Endometrium (tissue), 2 donors: ENCODE measurements around the gene FN1.

Experiments used
- FAIRE-seq: peaks from 2 replicates; lab custom pipeline; 2012; peaks lifted over from hg19 to GRCh38; lab: Jason Lieb, UNC
- donor health status: control.
- donor health status: control.

The FN1 gene

DNA sequence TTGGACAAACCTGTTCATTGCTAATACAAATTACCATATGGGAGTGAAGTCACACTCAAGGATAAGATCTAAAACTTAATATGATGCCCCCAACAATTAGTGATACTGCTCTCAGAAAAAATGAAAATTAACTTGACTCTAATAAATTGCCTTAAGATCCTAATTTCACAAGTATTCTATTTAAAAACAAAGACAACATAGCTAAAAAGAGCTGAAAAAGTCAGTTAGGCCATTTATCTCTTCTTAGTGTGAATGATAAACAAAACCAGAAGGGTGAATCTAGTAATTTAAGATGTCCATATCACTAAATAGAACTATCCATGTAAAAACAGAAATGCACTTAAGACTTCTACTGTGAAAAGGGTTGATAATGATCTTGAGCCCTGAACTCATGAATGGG lies 53.4 kb downstream of the FN1 start:
- FAIRE-seq = no peak

DNA sequence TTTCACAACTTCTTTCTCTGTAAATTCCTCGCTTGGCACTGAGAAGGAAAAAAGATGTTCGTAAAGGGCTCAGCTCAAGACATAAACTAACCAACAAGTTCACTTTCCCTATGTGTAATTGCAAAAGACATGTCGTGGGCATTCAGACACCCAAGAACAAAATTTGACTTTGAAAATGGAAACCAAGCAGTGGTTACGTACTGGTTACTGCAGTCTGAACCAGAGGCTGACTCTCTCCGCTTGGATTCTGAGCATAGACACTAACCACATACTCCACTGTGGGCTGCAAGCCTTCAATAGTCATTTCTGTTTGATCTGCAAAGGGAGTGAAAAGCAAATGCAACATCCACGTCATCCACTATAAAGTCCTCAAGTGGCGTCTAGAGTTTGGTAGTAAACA lies 53.9 kb downstream of the FN1 start:
- no peak for FAIRE-seq

DNA sequence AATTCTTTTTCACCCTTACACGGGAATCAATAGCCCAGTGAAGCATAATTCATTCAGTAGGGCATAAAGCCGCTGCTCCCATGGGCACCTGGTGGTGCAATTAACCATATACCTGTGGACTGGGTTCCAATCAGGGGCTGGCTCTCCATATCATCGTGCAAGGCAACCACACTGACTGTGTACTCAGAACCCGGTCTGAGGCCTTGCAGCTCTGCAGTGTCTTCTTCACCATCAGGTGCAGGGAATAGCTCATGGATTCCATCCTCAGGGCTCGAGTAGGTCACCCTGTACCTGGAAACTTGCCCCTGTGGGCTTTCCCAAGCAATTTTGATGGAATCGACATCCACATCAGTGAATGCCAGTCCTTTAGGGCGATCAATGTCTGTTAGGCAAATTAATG lies 55.2 kb downstream of the FN1 start:
- no peak for FAIRE-seq

DNA sequence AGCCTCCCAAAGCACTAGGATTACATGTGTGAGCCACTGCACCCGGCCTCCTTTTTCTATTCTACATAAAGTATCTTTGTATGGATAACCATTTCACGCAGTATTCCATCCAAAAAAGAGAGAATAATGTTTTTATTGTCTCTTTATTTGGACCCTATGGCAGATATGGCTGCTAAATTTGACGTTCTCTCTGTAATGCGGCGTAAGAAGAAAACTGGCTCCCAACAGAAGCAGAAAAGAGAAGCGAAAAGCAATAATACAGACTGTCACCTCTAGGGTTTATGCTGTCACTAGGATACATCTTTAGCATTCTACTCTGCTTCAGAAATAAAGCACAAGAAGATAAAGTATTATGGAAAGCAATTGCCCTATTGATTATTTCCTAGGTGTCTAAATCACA lies 55.9 kb downstream of the FN1 start:
- FAIRE-seq = no peak

DNA sequence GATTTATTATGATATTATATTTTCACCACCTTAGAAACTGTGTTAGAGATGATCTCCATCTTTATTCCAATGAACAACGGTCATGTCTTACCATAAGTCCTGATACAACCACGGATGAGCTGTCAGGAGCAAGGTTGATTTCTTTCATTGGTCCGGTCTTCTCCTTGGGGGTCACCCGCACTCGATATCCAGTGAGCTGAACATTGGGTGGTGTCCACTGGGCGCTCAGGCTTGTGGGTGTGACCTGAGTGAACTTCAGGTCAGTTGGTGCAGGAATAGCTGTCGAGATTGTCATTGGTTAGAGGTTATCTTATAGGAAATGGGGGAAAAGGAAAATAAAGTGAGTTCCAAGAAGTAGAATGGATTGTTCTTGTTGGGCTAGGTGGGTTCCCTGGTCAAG lies 56.8 kb downstream of the FN1 start:
- FAIRE-seq = no peak

DNA sequence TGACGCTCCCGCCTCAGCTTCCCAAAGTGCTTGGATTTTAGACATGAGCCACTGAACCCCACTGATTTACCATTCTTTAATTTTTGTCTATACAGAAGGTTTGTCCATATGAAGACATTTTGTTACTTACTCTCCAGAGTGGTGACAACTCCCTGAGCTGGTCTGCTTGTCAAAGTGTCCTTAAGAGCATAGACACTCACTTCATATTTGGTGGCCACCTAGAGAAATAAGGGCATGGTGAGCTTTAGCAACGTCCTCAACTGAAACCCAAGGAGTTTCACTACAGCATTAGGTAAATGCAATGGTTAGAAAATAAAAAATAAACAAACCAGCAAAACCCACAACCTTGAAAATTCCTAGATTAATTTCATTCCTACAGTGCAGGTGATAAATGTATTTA lies 57.8 kb downstream of the FN1 start:
- FAIRE-seq = no peak

DNA sequence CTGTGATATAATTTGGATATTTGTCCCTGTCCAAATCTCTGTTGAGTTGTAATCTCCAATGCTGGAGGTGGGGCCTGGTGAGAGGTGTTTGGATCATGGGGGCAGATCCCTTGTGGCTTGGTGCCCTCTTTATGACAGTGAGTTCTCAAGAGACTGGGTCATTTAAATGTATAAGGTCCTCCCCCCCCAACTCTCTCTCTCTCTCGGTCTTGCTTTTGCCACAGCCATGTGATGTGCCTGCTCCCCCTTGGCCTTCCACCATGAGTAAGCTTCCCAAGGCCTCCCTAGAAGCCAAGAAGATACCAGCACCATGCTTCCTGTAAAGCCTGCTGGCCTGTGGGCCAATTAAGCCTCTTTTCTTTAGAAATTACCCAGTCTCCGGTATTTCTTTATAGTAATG lies 58.6 kb downstream of the FN1 start:
- no peak for FAIRE-seq

DNA sequence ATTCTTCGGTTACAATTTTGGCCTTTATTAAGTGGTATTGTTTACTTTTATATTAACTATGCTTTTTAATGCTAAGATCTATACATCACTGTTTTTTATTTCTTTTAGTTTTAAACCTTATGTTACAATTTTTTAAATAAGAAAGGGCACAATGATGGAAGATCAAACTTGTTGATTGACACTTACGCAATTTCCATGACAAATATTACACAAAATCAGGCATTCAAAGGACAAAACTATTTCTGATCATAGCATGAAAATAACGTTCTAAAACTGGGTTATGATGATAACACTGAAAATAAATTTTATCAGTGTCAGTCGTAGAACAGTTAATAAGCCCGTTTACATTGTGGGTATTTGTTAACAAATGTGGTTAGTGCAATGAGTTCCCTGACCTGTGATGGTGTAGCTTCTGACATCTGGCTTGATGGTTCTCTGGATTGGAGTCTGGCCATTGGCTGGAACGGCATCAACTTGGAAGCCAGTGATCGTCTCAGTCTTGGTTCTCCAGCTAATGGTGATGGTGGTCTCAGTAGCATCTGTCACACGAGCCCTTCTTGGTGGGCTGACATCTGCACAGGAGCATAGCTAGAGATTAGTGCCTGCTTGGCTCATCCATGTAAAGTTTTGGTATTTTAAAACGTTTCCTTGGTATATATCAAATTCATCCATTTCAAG lies 59.6 kb downstream of the FN1 start:
- FAIRE-seq = no peak

DNA sequence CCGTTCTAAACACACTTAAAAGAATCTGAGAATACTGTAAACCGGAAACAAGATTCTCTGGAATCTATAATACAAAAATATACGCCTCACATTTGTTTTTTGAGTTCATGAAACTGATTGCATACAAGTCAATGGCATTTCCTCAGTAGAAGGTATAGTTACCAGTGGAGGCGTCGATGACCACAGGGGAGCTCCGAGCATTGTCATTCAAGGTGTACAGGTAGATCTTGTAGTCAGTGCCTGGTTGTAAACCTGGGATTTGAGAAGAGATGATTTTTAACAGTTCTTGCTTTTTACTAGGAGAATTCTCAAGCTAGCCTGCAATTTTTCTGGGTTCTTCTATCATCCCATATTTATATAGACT lies 60.4 kb downstream of the FN1 start:
- FAIRE-seq = no peak

DNA sequence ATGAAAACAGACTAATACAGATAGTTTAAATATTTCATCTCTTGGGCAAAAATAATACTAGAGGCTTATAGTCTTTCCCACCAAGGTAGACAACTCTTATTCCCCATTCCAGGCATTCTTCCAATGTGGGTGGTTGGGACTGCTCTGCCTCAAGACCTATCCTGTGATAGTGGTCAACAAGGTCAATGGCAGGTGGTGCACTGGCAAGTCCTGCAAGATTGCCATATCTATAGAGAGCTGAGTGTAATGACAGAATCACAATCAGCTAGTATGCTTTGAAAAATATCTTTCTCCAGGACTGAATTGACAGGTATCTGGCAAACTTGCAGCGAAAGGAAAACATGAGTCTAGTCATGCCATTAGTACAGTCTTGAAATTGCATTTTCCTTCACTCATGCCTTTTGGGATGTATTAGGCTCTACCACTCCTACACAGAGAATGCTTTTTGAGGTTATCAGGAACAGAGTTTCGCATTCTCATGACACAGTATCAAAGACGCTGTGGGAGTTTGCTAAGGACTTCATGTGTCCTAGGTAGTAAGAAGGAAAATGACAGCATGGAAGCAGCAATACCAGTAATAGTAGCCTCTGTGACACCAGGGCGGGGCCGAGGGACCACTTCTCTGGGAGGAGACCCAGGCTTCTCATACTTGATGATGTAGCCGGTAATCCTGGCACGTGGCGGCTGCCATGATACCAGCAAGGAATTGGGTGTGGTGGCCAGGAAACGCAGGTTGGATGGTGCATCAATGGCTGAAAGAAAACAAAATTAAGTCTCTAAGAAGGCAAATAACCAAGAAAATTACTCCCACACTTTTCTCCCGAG lies 61.0 kb downstream of the FN1 start:
- FAIRE-seq = no peak

DNA sequence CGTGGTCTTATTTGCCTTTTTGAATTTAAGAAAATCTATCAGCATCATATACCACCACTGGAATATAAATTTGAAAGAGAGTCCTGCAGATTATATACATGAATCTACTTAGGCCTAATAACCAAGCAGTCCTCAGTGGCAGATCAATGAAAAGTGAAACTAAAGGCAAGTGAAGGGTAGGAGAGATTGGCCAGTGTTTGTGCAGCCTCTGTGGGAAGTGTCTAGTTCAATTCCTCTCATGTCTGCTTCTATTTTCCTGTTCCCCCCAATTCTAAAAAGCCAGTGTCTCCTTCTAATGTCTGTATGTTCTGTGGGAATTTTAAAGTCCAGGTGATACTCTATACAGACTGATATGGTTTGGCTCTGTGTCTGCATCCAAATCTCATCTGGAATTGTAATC lies 61.9 kb downstream of the FN1 start:
- FAIRE-seq = no peak

DNA sequence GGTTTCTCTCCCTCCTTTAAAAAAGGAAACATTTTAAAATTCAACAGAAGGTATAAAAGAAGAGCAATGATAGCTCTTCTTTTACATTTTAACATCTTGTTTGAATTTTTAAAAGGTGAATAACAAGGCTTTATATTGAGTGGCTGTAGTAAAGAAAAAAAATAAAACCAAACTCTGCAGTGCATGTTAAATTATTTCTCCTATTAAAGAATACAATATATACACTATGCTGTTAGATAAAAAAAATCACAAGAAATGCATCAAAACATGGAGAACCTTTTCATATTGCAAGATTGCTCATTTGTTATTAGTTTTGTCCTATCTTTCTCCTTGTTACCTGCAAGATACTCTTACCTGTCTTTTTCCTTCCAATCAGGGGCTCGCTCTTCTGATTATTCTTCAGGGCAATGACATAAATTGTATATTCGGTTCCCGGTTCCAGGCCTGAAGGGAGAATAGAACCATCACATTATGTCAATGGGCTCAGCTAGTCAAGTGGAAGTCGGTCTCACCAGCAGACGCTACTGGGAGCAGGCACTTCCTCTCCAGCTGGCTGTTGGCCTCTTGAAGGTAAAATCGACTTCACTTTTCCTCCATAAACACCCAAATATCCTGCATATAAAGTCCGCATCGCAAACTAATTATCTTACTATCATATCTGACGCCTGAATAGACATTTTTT lies 62.8 kb downstream of the FN1 start:
- FAIRE-seq = no peak

DNA sequence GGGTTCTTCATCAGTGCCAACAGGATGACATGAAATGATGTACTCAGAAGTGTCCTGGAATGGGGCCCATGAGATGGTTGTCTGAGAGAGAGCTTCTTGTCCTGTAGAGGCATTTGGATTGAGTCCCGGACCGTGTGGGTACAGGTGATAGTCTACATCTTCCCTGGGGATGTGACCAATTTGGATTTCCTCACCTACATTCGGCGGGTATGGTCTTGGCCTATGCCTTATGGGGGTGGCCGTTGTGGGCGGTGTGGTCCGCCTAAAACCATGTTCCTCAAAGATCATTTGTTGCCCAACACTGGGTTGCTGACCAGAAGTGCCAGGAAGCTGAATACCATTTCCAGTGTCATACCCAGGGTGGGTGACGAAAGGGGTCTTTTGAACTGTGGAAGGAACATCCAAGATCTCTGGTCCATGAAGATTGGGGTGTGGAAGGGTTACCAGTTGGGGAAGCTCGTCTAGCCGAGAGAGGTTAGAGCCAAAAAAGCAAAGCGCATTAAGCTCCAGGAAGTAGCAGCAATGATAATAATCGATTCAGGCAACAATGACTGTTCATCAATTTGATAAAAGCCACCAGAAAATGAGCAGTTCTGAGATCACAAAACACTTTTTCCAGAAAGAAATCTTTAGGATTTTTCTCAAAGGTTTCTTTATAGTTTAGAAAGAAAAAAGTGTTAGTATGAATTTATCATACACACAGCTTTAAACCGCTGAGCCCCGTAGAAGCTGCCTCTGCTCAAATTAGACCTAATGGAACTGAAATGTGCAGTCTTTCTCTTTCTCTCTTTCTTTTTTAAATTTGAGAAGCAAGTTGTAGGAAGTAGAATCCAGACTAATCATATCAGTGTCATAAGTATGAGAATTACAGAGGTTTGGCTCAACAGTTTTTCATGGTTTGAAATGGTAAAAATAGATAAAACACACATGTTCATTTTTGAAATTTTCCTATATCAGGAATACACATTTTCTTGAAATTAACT lies 63.7 kb downstream of the FN1 start:
- no peak for FAIRE-seq

DNA sequence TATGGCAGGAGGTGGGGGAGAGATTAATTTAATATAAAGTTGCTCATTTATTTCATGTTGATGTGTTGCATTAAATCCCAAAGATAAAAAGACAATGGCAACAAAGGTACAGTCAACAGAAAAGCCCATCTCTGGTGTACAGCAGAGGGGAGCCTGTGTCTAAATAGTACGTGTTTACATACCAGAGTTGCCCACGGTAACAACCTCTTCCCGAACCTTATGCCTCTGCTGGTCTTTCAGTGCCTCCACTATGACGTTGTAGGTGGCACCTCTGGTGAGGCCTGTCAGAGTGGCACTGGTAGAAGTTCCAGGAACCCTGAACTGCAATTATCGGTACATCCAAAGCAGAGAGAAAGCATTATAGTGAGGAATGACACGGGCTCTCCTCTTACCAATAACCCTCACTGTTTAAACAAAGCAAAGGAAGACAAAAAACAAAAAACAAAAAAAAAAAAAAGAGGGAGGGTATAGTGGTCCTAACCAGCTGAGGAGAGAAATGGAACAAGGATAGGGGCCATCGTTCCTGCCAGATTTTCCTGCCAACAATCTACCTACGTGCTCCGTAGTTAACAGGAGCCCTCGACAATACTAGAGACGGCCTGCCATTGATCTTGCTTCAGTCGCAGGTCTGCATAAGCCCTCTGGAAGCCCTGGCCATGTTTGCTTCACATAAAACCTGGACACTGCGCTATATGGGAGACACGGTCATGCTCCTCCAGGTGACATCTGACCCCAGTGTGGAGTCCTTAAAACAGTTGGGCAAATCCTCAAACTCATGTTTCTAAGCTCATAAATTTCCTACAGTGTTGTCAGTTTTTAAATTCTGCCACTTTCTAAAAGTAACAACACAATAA lies 65.5 kb downstream of the FN1 start:
- FAIRE-seq = no peak

DNA sequence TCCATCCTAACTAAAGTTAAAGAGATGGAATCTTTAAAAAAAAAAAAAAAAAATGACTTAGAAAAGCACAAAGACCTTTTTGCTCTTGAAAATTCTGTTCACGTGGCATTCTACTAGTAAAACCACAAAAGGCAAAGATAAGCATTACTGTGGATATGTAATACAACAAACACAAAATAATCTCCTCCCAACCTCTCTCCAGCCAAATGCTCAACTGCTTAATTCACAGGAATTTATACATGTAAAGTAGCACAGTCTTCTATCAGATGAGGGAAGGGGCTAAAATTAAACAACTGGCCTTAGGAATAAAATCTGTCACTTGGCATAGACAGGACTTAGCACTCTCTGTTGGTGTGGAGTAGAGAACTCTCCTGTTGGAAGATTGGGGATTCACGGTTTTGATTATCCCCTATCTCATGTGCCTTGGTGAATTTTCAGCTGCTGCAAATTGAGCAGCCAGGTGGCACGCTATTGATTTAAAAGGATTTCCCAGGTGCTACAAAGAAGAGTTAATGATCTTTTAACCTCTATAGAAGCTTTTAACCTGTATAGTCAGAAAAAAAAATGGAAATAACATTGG lies 66.6 kb downstream of the FN1 start:
- no peak for FAIRE-seq

DNA sequence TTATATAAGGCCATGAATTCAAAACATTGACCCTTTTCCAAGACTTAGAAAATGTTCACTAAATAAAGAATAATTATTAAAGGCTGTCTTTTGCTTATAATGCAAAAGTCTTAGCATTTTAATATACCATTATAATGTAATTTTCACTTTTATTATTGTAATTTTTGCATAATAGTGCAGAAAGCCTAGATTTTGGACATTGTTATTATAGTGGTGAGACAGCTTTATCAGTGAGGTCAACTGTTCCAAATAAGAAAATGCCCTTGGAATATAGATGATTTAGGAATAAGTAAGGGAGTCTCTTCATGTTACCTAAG lies 67.4 kb downstream of the FN1 start:
- no peak for FAIRE-seq

DNA sequence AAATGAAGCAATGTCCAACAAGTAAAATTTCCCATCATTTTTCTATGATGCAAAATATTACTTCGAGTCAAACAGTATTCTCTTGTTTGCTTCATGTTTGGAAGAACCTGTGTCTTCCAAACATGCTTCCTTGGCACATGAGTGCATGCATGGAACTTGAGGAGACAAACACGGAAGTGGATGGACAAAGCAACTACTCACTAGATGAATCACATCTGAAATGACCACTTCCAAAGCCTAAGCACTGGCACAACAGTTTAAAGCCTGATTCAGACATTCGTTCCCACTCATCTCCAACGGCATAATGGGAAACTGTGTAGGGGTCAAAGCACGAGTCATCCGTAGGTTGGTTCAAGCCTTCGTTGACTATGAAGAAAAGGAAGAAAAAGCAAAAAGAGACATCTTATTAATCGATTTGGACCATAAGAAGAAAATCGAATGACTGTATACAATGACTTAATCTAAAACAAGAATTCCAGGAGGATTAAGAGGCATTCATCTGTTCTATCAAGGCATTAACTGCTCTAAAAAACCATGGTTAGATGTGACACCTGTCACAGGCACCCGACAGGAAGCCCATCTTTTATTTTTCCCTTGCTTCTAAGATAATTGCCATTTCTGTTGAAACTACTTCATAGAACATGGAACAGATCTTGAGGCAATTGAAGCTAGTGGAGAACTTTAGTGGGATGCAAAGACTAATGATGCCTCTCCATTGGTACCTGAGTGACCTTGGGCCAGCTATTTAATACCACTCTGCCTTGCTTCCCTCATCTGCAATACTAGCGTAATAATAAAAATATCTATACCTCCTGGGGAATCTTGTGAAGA lies 68.0 kb downstream of the FN1 start:
- no peak for FAIRE-seq

DNA sequence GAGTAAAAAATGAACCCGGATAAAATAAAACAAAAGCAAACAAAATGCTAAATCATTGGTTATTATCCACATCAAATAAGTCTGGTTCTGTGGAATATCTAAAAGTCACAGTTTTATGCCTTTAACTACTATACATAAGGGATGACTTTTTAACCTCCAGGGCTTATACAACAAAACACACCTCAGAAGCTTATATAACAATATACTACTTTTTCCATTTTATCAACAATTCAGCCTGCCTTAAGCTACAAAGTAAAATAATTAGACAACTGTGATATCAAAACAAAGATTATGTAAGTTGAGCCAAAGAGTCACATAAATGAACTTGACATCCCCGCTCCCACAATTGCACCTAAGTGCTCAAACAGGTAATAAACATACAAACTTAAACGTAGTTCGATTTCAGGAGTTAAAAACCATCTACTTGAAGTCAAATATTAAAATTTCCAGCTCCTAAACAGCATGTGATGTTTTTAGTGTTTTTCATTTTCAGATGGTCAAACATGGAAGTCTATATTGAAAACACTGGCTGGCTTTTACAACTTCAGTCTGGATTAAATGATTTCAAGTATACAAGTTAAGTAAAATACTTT lies 69.3 kb downstream of the FN1 start:
- FAIRE-seq = no peak

DNA sequence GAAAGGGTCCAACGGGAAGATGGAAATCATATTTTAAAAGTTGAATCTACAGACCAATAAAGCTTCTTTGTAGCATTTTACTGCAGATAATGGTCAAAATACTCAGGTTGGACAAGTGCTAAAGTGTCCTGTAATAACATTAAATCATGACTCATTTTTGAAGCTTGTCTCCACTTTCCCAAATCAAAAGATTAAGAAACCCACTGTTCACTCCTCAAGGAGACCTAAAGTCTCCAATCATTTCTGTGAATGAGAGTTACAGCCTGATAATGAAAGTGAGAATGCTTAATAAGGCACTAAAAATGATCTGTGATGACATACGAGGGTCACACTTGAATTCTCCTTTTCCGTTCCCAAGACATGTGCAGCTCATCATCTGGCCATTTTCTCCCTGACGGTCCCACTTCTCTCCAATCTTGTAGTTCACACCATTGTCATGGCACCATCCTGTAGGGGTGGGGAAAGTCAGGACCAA lies 70.6 kb downstream of the FN1 start:
- no peak for FAIRE-seq
